ENCODE data around the gene ZBTB8OS. TPM values are rescaled to one million over a fixed set of nuclear protein-coding genes. Genes with fewer than 3 reads are reported as not detected.

Gene ZBTB8OS
- total RNA-seq, 3 donors from 2014 or later (not counting 1 experiment from before 2014, with no cell fraction given) = 46.1 to 62.2 (median 55.6) TPM

- Histone ChIP-seq H3K27me3 (ENCODE audit: control insufficient read depth, insufficient read depth, low read length) (no peaks in the 10 kb centered on the region), H3K4me1 (ENCODE audit: control insufficient read depth, insufficient read depth, low read length) (peaks cover 6% of the 10 kb centered on the region), H3K4me3 (ENCODE audit: low read length) (no peak overlapping the region), H3K36me3 (ENCODE audit: control insufficient read depth, insufficient read depth, low read length) (peaks cover 2% of the 10 kb centered on the region), H3K9me3 (ENCODE audit: control insufficient read depth, insufficient read depth, low read length) (no peaks in the 10 kb centered on the region), H3K27ac (ENCODE audit: low read length) (no peak overlapping the region)
- H3K4me3 Mint-ChIP-seq = no peak overlapping the region
- DNase-seq (no peak), ATAC-seq (no peak)
- H3K27me3 Mint-ChIP-seq (ENCODE audit: low read depth in 2 of 2) = no peaks in the 10 kb centered on the region
- TF ChIP-seq, protein P1, sequence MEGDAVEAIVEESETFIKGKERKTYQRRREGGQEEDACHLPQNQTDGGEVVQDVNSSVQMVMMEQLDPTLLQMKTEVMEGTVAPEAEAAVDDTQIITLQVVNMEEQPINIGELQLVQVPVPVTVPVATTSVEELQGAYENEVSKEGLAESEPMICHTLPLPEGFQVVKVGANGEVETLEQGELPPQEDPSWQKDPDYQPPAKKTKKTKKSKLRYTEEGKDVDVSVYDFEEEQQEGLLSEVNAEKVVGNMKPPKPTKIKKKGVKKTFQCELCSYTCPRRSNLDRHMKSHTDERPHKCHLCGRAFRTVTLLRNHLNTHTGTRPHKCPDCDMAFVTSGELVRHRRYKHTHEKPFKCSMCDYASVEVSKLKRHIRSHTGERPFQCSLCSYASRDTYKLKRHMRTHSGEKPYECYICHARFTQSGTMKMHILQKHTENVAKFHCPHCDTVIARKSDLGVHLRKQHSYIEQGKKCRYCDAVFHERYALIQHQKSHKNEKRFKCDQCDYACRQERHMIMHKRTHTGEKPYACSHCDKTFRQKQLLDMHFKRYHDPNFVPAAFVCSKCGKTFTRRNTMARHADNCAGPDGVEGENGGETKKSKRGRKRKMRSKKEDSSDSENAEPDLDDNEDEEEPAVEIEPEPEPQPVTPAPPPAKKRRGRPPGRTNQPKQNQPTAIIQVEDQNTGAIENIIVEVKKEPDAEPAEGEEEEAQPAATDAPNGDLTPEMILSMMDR (IDR thresholded peaks at IDR 0.05) = no peak
- H3K27ac Mint-ChIP-seq = no peak overlapping the region
- no peaks in the 10 kb centered on the region for H3K36me3 Mint-ChIP-seq
- intact Hi-C loops (cut with micrococcal nuclease) = no loop called here
- no peaks in the 10 kb centered on the region for H3K9me3 Mint-ChIP-seq
- H3K4me1 Mint-ChIP-seq = peaks cover 19 to 21% of the 10 kb centered on the region in 2 donors
- 98% methylated on average over 5 of the region's 5 CpGs for WGBS (ENCODE audit: insufficient coverage)
These were observed 31.6 kb downstream of the ZBTB8OS start for GRCh38 chr1:32618673-32619221.

- Histone ChIP-seq H3K36me3 (ENCODE audit: control insufficient read depth, insufficient read depth, low read length) (no peaks in the 10 kb centered on the region), H3K4me3 (ENCODE audit: low read length) (no peak overlapping the region), H3K27me3 (ENCODE audit: control insufficient read depth, insufficient read depth, low read length) (no peaks in the 10 kb centered on the region), H3K9me3 (ENCODE audit: control insufficient read depth, insufficient read depth, low read length) (no peaks in the 10 kb centered on the region), H3K4me1 (ENCODE audit: control insufficient read depth, insufficient read depth, low read length) (peaks cover 14% of the 10 kb centered on the region), H3K27ac (ENCODE audit: low read length) (no peak overlapping the region)
- intact Hi-C loops (cut with micrococcal nuclease) = no loop called here
- no peaks in the 10 kb centered on the region for H3K27me3 Mint-ChIP-seq (ENCODE audit: low read depth in 2 of 2)
- H3K9me3 Mint-ChIP-seq = no peaks in the 10 kb centered on the region
- no peak for ATAC-seq
- peaks cover 6 to 7% of the 10 kb centered on the region in 2 donors for H3K4me1 Mint-ChIP-seq
- WGBS (ENCODE audit: insufficient coverage) = 94% methylated on average over 5 of the region's 5 CpGs
- no peak for DNase-seq
- peak overlapping the region; percentile 67 for H3K4me3 Mint-ChIP-seq
- TF ChIP-seq, protein P1 (IDR thresholded peaks at IDR 0.05) = no peak
- H3K27ac Mint-ChIP-seq = no peak overlapping the region
- no peaks in the 10 kb centered on the region for H3K36me3 Mint-ChIP-seq
These were observed 36.9 kb downstream of the ZBTB8OS start for GRCh38 chr1:32613472-32613871.

GRCh38 chr1:32612189-32612881 is 38.0 kb downstream of the ZBTB8OS start:
- no peaks in the 10 kb centered on the region for H3K9me3 Mint-ChIP-seq
- 8% methylated on average over 35 of the region's 35 CpGs for WGBS (ENCODE audit: insufficient coverage)

More at GRCh38 chr1:32612189-32612881, 38.0 kb downstream of the ZBTB8OS start:
- peak; percentile 94 to 100 (median 99) for ATAC-seq
- H3K36me3 ChIP-seq (ENCODE audit: control insufficient read depth, insufficient read depth, low read length) = no peaks in the 10 kb centered on the region
- intact Hi-C loops (cut with micrococcal nuclease) = no loop called here
- no peaks in the 10 kb centered on the region for H3K9me3 ChIP-seq (ENCODE audit: control insufficient read depth, insufficient read depth, low read length)
- peak; percentile 54 to 55 for DNase-seq
- H3K27me3 Mint-ChIP-seq (ENCODE audit: low read depth in 2 of 2) = no peaks in the 10 kb centered on the region
- peaks cover 14% of the 10 kb centered on the region for H3K4me1 ChIP-seq (ENCODE audit: control insufficient read depth, insufficient read depth, low read length)
- H3K27ac ChIP-seq (ENCODE audit: low read length) = no peak overlapping the region
- TF ChIP-seq, protein P1 (IDR thresholded peaks at IDR 0.05) = peak; percentile 17
- peaks cover 6 to 7% of the 10 kb centered on the region in 2 donors for H3K4me1 Mint-ChIP-seq
- H3K4me3 Mint-ChIP-seq = peak overlapping the region; percentile 86
- H3K4me3 ChIP-seq (ENCODE audit: low read length) = peak overlapping the region; percentile 45
- no peaks in the 10 kb centered on the region for H3K27me3 ChIP-seq (ENCODE audit: control insufficient read depth, insufficient read depth, low read length)
- H3K27ac Mint-ChIP-seq = peak overlapping the region in 1 of 2 donors; percentile 31
- no peaks in the 10 kb centered on the region for H3K36me3 Mint-ChIP-seq
